ENCODE results near the gene USP17L17. TPM values are rescaled to one million over a fixed set of nuclear protein-coding genes. Genes with fewer than 3 reads are reported as not detected.
"Not testable (repeated sequence)": the region's sequence is repeated elsewhere in the genome, so short reads cannot be mapped to it uniquely, and the experiment has no call there.

The USP17L17 gene
- total RNA-seq = not detected
- long read RNA-seq = 0 reads

GRCh38 chr4:9243579-9243978 lies at the start of gene USP17L17:
Gene USP17L17 (plus strand): TSS chr4:9243879. CDS start chr4:9243879, 0 bp downstream.
- H3K4me3 ChIP-seq; DNase-seq; H3K36me3 ChIP-seq; H3K27ac ChIP-seq; intact Hi-C loops (cut with DNase I); H3K27me3 ChIP-seq (ENCODE audit: low read depth); ATAC-seq; H3K9me3 ChIP-seq; H3K4me1 ChIP-seq: not testable (repeated sequence)

GRCh38 chr4:9210357-9210756 lies 33.3 kb upstream of the USP17L17 start, which contains the start of gene USP17L10:
Gene USP17L10 (plus strand): TSS chr4:9210657. CDS start chr4:9210657, 0 bp downstream.
- intact Hi-C loops (cut with DNase I); ATAC-seq; H3K9me3 ChIP-seq; H3K4me3 ChIP-seq; H3K27ac ChIP-seq; DNase-seq; H3K27me3 ChIP-seq (ENCODE audit: low read depth); H3K36me3 ChIP-seq; H3K4me1 ChIP-seq: not testable (repeated sequence)

- ATAC-seq; H3K4me1 ChIP-seq; H3K4me3 ChIP-seq; H3K9me3 ChIP-seq; intact Hi-C loops (cut with DNase I); H3K27me3 ChIP-seq (ENCODE audit: low read depth); H3K27ac ChIP-seq; H3K36me3 ChIP-seq: not testable (repeated sequence)
- peak; percentile 22 for DNase-seq
These were observed 29.0 kb upstream of the USP17L17 start for GRCh38 chr4:9214701-9215100.

GRCh38 chr4:9215105-9215504 lies 28.6 kb upstream of the USP17L17 start, which contains the start of gene USP17L11:
Gene USP17L11 (plus strand): TSS chr4:9215405. CDS start chr4:9215405, 0 bp downstream.
- ATAC-seq; H3K9me3 ChIP-seq; H3K4me1 ChIP-seq; H3K27ac ChIP-seq; H3K4me3 ChIP-seq; DNase-seq; H3K27me3 ChIP-seq (ENCODE audit: low read depth); H3K36me3 ChIP-seq; intact Hi-C loops (cut with DNase I): not testable (repeated sequence)

GRCh38 chr4:9219852-9220251 lies 23.8 kb upstream of the USP17L17 start, which contains the start of gene USP17L12:
Gene USP17L12 (plus strand): TSS chr4:9220152. CDS start chr4:9220152, 0 bp downstream.
- H3K9me3 ChIP-seq; intact Hi-C loops (cut with DNase I); H3K4me1 ChIP-seq; H3K27me3 ChIP-seq (ENCODE audit: low read depth); H3K27ac ChIP-seq; H3K4me3 ChIP-seq; ATAC-seq; DNase-seq; H3K36me3 ChIP-seq: not testable (repeated sequence)

- H3K4me1 ChIP-seq; H3K27ac ChIP-seq; ATAC-seq; DNase-seq; H3K36me3 ChIP-seq; intact Hi-C loops (cut with DNase I); H3K27me3 ChIP-seq (ENCODE audit: low read depth); H3K9me3 ChIP-seq; H3K4me3 ChIP-seq: not testable (repeated sequence)
These were observed 19.1 kb upstream of the USP17L17 start, which contains the start of gene USP17L13 for GRCh38 chr4:9224596-9224995. Gene USP17L13 (plus strand): TSS chr4:9224896. CDS start chr4:9224896, 0 bp downstream.

- H3K4me1 ChIP-seq; ATAC-seq; H3K4me3 ChIP-seq; intact Hi-C loops (cut with DNase I); H3K27me3 ChIP-seq (ENCODE audit: low read depth); H3K9me3 ChIP-seq; DNase-seq; H3K27ac ChIP-seq; H3K36me3 ChIP-seq: not testable (repeated sequence)
These were observed 13.4 kb upstream of the USP17L17 start for GRCh38 chr4:9230249-9230648.

GRCh38 chr4:9234085-9234484 lies 9.6 kb upstream of the USP17L17 start, which contains the start of gene USP17L15:
Gene USP17L15 (plus strand): TSS chr4:9234385. CDS start chr4:9234385, 0 bp downstream.
- DNase-seq; H3K4me1 ChIP-seq; ATAC-seq; H3K27ac ChIP-seq; H3K9me3 ChIP-seq; H3K27me3 ChIP-seq (ENCODE audit: low read depth); H3K4me3 ChIP-seq; intact Hi-C loops (cut with DNase I); H3K36me3 ChIP-seq: not testable (repeated sequence)

GRCh38 chr4:9238461-9238860 lies 5.2 kb upstream of the USP17L17 start:
- DNase-seq = peak; percentile 43
- H3K4me3 ChIP-seq; H3K36me3 ChIP-seq; H3K4me1 ChIP-seq; intact Hi-C loops (cut with DNase I); ATAC-seq; H3K9me3 ChIP-seq; H3K27me3 ChIP-seq (ENCODE audit: low read depth); H3K27ac ChIP-seq: not testable (repeated sequence)

- ATAC-seq; H3K36me3 ChIP-seq; H3K27me3 ChIP-seq (ENCODE audit: low read depth); H3K4me3 ChIP-seq; H3K27ac ChIP-seq; H3K4me1 ChIP-seq; intact Hi-C loops (cut with DNase I); H3K9me3 ChIP-seq: not testable (repeated sequence)
- DNase-seq = peak; percentile 23
These were observed 4.4 kb downstream of the USP17L17 start, which contains the start of gene USP17L18 for GRCh38 chr4:9247953-9248680. Gene USP17L18 (plus strand): TSS chr4:9248630. CDS start chr4:9248630, 0 bp downstream.

GRCh38 chr4:9253078-9253477 lies 9.4 kb downstream of the USP17L17 start, which contains the start of gene USP17L19:
Gene USP17L19 (plus strand): TSS chr4:9253378. CDS start chr4:9253378, 0 bp downstream.
- ATAC-seq; intact Hi-C loops (cut with DNase I): not testable (repeated sequence)

GRCh38 chr4:9257824-9258223 lies 14.1 kb downstream of the USP17L17 start, which contains the start of gene USP17L20:
Gene USP17L20 (plus strand): TSS chr4:9258124. CDS start chr4:9258124, 0 bp downstream.
- H3K4me3 ChIP-seq; H3K4me1 ChIP-seq; H3K27me3 ChIP-seq (ENCODE audit: low read depth); intact Hi-C loops (cut with DNase I); ATAC-seq; H3K9me3 ChIP-seq; H3K27ac ChIP-seq; DNase-seq; H3K36me3 ChIP-seq: not testable (repeated sequence)

More at GRCh38 chr4:9253078-9253477, 9.4 kb downstream of the USP17L17 start, which contains the start of gene USP17L19:
- not testable (repeated sequence) for H3K27me3 ChIP-seq (ENCODE audit: low read depth); H3K4me3 ChIP-seq; H3K4me1 ChIP-seq; H3K9me3 ChIP-seq; DNase-seq; H3K27ac ChIP-seq; H3K36me3 ChIP-seq

GRCh38 chr4:9262572-9262971 lies 18.9 kb downstream of the USP17L17 start, which contains the start of gene USP17L21:
Gene USP17L21 (plus strand): TSS chr4:9262872. CDS start chr4:9262872, 0 bp downstream.
- H3K36me3 ChIP-seq; H3K9me3 ChIP-seq; ATAC-seq; intact Hi-C loops (cut with DNase I); H3K4me1 ChIP-seq; DNase-seq; H3K27me3 ChIP-seq (ENCODE audit: low read depth); H3K27ac ChIP-seq; H3K4me3 ChIP-seq: not testable (repeated sequence)

All from lower lobe of right lung (tissue), 2 donors.